ENCODE results near the gene SCAPER.
"Not testable (repeated sequence)": the region's sequence is repeated elsewhere in the genome, so short reads cannot be mapped to it uniquely, and the experiment has no call there.

Gene SCAPER

GRCh38 chr15:76565366-76565765 lies 339.8 kb downstream of the SCAPER start:
- no peak for DNase-seq

GRCh38 chr15:76555247-76555646 lies 349.9 kb downstream of the SCAPER start:
- DNase-seq: no peak

GRCh38 chr15:76553564-76553963 lies 351.6 kb downstream of the SCAPER start:
- DNase-seq: no peak

- no peak for DNase-seq
Measured at GRCh38 chr15:76553102-76553501, 352.0 kb downstream of the SCAPER start.

- DNase-seq: no peak
Measured at GRCh38 chr15:76546805-76547204, 358.3 kb downstream of the SCAPER start.

- DNase-seq: no peak
Measured at GRCh38 chr15:76533995-76534394, 371.1 kb downstream of the SCAPER start.

GRCh38 chr15:76533060-76533820 lies 371.9 kb downstream of the SCAPER start:
- DNase-seq: no peak

GRCh38 chr15:76529911-76530310 lies 375.2 kb downstream of the SCAPER start:
- DNase-seq: no peak

- no peak for DNase-seq
Measured at GRCh38 chr15:76526111-76526510, 379.0 kb downstream of the SCAPER start.

GRCh38 chr15:76517910-76518309 lies 387.2 kb downstream of the SCAPER start:
- DNase-seq: no peak

- DNase-seq: no peak
Measured at GRCh38 chr15:76514282-76514681, 390.9 kb downstream of the SCAPER start.

- DNase-seq: no peak
Measured at GRCh38 chr15:76512971-76513370, 392.2 kb downstream of the SCAPER start.

- not testable (repeated sequence) for DNase-seq
Measured at GRCh38 chr15:76510663-76511062, 394.5 kb downstream of the SCAPER start.

- no peak for DNase-seq
Measured at GRCh38 chr15:76503804-76504203, 401.3 kb downstream of the SCAPER start.

GRCh38 chr15:76503121-76503520 lies 402.0 kb downstream of the SCAPER start:
- no peak for DNase-seq

- no peak for DNase-seq
Measured at GRCh38 chr15:76502678-76503077, 402.5 kb downstream of the SCAPER start.

GRCh38 chr15:76502185-76502584 lies 403.0 kb downstream of the SCAPER start:
- not testable (repeated sequence) for DNase-seq

GRCh38 chr15:76501726-76502125 lies 403.4 kb downstream of the SCAPER start:
- no peak for DNase-seq

- no peak for DNase-seq
Measured at GRCh38 chr15:76501011-76501410, 404.1 kb downstream of the SCAPER start.

- no peak for DNase-seq
Measured at GRCh38 chr15:76495487-76495886, 409.7 kb downstream of the SCAPER start.

- DNase-seq: no peak
Measured at GRCh38 chr15:76492538-76492937, 412.6 kb downstream of the SCAPER start.

GRCh38 chr15:76483752-76484151 lies 421.4 kb downstream of the SCAPER start:
- no peak for DNase-seq

GRCh38 chr15:76483018-76483417 lies 422.1 kb downstream of the SCAPER start:
- no peak for DNase-seq

GRCh38 chr15:76480267-76480666 lies 424.9 kb downstream of the SCAPER start:
- DNase-seq: no peak

GRCh38 chr15:76470691-76471090 lies 434.4 kb downstream of the SCAPER start:
- no peak for DNase-seq

Data from stimulated activated CD4-positive, alpha-beta T cell treated with anti-CD3 and anti-CD28 coated beads, Interleukin-1b, Interleukin-23, amount 100 ng/mL, for 48 hours (primary cell).